ENCODE results near the gene NOL7.

The NOL7 gene

GRCh38 chr6:13630499-13630898 lies 15.4 kb downstream of the NOL7 start:
- H3K36me3 ChIP-seq (ENCODE audit: control insufficient read depth, insufficient read depth, low read length, severe bottlenecking), result peaks cover 79% of the 10 kb centered on the region
- no peaks in the 10 kb centered on the region for H3K9me3 ChIP-seq (ENCODE audit: control insufficient read depth, low read length)
- no peak overlapping the region for H3K4me3 ChIP-seq (ENCODE audit: low read length)
- H3K27me3 ChIP-seq (replicated peaks; ENCODE audit: control insufficient read depth, insufficient read depth, low read length), result no peaks in the 10 kb centered on the region
- peaks cover 9% of the 10 kb centered on the region for H3K4me1 ChIP-seq (ENCODE audit: control insufficient read depth, insufficient read depth, low read length)
- no peak for DNase-seq (ENCODE audit: low read depth)
- H3K9ac ChIP-seq (ENCODE audit: low read length), result no peak overlapping the region

GRCh38 chr6:13633343-13633742 lies 18.2 kb downstream of the NOL7 start:
- Histone ChIP-seq H3K4me3 (ENCODE audit: low read length) (no peak overlapping the region), H3K36me3 (ENCODE audit: control insufficient read depth, insufficient read depth, low read length, severe bottlenecking) (peaks cover 76% of the 10 kb centered on the region), H3K9ac (ENCODE audit: low read length) (no peak overlapping the region), H3K27me3 (replicated peaks; ENCODE audit: control insufficient read depth, insufficient read depth, low read length) (no peaks in the 10 kb centered on the region), H3K9me3 (ENCODE audit: control insufficient read depth, low read length) (no peaks in the 10 kb centered on the region), H3K4me1 (ENCODE audit: control insufficient read depth, insufficient read depth, low read length) (peaks cover 9% of the 10 kb centered on the region)
- no peak for DNase-seq (ENCODE audit: low read depth)

- Histone ChIP-seq H3K9me3 (ENCODE audit: control insufficient read depth, low read length) (no peaks in the 10 kb centered on the region), H3K9ac (ENCODE audit: low read length) (no peak overlapping the region), H3K4me1 (ENCODE audit: control insufficient read depth, insufficient read depth, low read length) (peaks cover 13% of the 10 kb centered on the region), H3K4me3 (ENCODE audit: low read length) (no peak overlapping the region), H3K27me3 (replicated peaks; ENCODE audit: control insufficient read depth, insufficient read depth, low read length) (no peaks in the 10 kb centered on the region), H3K36me3 (ENCODE audit: control insufficient read depth, insufficient read depth, low read length, severe bottlenecking) (peaks cover 74% of the 10 kb centered on the region)
- DNase-seq (ENCODE audit: low read depth), result no peak
Measured at GRCh38 chr6:13635948-13636658, 21.0 kb downstream of the NOL7 start.

GRCh38 chr6:13638014-13638413 lies 22.9 kb downstream of the NOL7 start:
- DNase-seq (ENCODE audit: low read depth), result no peak
- H3K27me3 ChIP-seq (replicated peaks; ENCODE audit: control insufficient read depth, insufficient read depth, low read length), result no peaks in the 10 kb centered on the region
- no peaks in the 10 kb centered on the region for H3K9me3 ChIP-seq (ENCODE audit: control insufficient read depth, low read length)
- no peak overlapping the region for H3K4me3 ChIP-seq (ENCODE audit: low read length)
- no peak overlapping the region for H3K9ac ChIP-seq (ENCODE audit: low read length)
- peaks cover 57% of the 10 kb centered on the region for H3K36me3 ChIP-seq (ENCODE audit: control insufficient read depth, insufficient read depth, low read length, severe bottlenecking)
- H3K4me1 ChIP-seq (ENCODE audit: control insufficient read depth, insufficient read depth, low read length), result peaks cover 11% of the 10 kb centered on the region

- no peak overlapping the region for H3K9ac ChIP-seq (ENCODE audit: low read length)
- H3K4me1 ChIP-seq (ENCODE audit: control insufficient read depth, insufficient read depth, low read length), result peaks cover 11% of the 10 kb centered on the region
- H3K9me3 ChIP-seq (ENCODE audit: control insufficient read depth, low read length), result no peaks in the 10 kb centered on the region
- no peaks in the 10 kb centered on the region for H3K27me3 ChIP-seq (replicated peaks; ENCODE audit: control insufficient read depth, insufficient read depth, low read length)
- H3K4me3 ChIP-seq (ENCODE audit: low read length), result no peak overlapping the region
- no peak for DNase-seq (ENCODE audit: low read depth)
- peaks cover 57% of the 10 kb centered on the region for H3K36me3 ChIP-seq (ENCODE audit: control insufficient read depth, insufficient read depth, low read length, severe bottlenecking)
Measured at GRCh38 chr6:13638626-13639025, 23.5 kb downstream of the NOL7 start.

- Histone ChIP-seq H3K9me3 (ENCODE audit: control insufficient read depth, low read length) (no peaks in the 10 kb centered on the region), H3K4me1 (ENCODE audit: control insufficient read depth, insufficient read depth, low read length) (peaks cover 11% of the 10 kb centered on the region), H3K4me3 (ENCODE audit: low read length) (peak overlapping the region; percentile 11), H3K36me3 (ENCODE audit: control insufficient read depth, insufficient read depth, low read length, severe bottlenecking) (peaks cover 66% of the 10 kb centered on the region), H3K27me3 (replicated peaks; ENCODE audit: control insufficient read depth, insufficient read depth, low read length) (no peaks in the 10 kb centered on the region), H3K9ac (ENCODE audit: low read length) (peak overlapping the region; percentile 41)
- peak; percentile 72 for DNase-seq (ENCODE audit: low read depth)
Measured at GRCh38 chr6:13641315-13641714, 26.2 kb downstream of the NOL7 start.

GRCh38 chr6:13643125-13643524 lies 28.0 kb downstream of the NOL7 start:
- H3K27me3 ChIP-seq (replicated peaks; ENCODE audit: control insufficient read depth, insufficient read depth, low read length), result no peaks in the 10 kb centered on the region
- no peaks in the 10 kb centered on the region for H3K9me3 ChIP-seq (ENCODE audit: control insufficient read depth, low read length)
- peaks cover 11% of the 10 kb centered on the region for H3K4me1 ChIP-seq (ENCODE audit: control insufficient read depth, insufficient read depth, low read length)
- DNase-seq (ENCODE audit: low read depth), result no peak
- H3K36me3 ChIP-seq (ENCODE audit: control insufficient read depth, insufficient read depth, low read length, severe bottlenecking), result peaks cover 50% of the 10 kb centered on the region
- no peak overlapping the region for H3K4me3 ChIP-seq (ENCODE audit: low read length)
- H3K9ac ChIP-seq (ENCODE audit: low read length), result no peak overlapping the region

GRCh38 chr6:13648850-13649249 lies 33.7 kb downstream of the NOL7 start:
- no peak for DNase-seq (ENCODE audit: low read depth)
- no peaks in the 10 kb centered on the region for H3K4me1 ChIP-seq (ENCODE audit: control insufficient read depth, insufficient read depth, low read length)
- no peaks in the 10 kb centered on the region for H3K27me3 ChIP-seq (replicated peaks; ENCODE audit: control insufficient read depth, insufficient read depth, low read length)
- H3K4me3 ChIP-seq (ENCODE audit: low read length), result no peak overlapping the region
- H3K36me3 ChIP-seq (ENCODE audit: control insufficient read depth, insufficient read depth, low read length, severe bottlenecking), result peaks cover 39% of the 10 kb centered on the region
- H3K9me3 ChIP-seq (ENCODE audit: control insufficient read depth, low read length), result no peaks in the 10 kb centered on the region
- H3K9ac ChIP-seq (ENCODE audit: low read length), result no peak overlapping the region

- H3K9me3 ChIP-seq (ENCODE audit: control insufficient read depth, low read length), result no peaks in the 10 kb centered on the region
- no peaks in the 10 kb centered on the region for H3K4me1 ChIP-seq (ENCODE audit: control insufficient read depth, insufficient read depth, low read length)
- peaks cover 34% of the 10 kb centered on the region for H3K36me3 ChIP-seq (ENCODE audit: control insufficient read depth, insufficient read depth, low read length, severe bottlenecking)
- no peak for DNase-seq (ENCODE audit: low read depth)
- no peak overlapping the region for H3K4me3 ChIP-seq (ENCODE audit: low read length)
- no peak overlapping the region for H3K9ac ChIP-seq (ENCODE audit: low read length)
- no peaks in the 10 kb centered on the region for H3K27me3 ChIP-seq (replicated peaks; ENCODE audit: control insufficient read depth, insufficient read depth, low read length)
Measured at GRCh38 chr6:13649393-13649792, 34.3 kb downstream of the NOL7 start.

GRCh38 chr6:13653296-13653695 lies 38.2 kb downstream of the NOL7 start:
- H3K36me3 ChIP-seq (ENCODE audit: control insufficient read depth, insufficient read depth, low read length, severe bottlenecking), result peaks cover 29% of the 10 kb centered on the region
- H3K4me3 ChIP-seq (ENCODE audit: low read length), result no peak overlapping the region
- H3K4me1 ChIP-seq (ENCODE audit: control insufficient read depth, insufficient read depth, low read length), result no peaks in the 10 kb centered on the region
- peak; percentile 56 for DNase-seq (ENCODE audit: low read depth)
- H3K9ac ChIP-seq (ENCODE audit: low read length), result no peak overlapping the region
- no peaks in the 10 kb centered on the region for H3K27me3 ChIP-seq (replicated peaks; ENCODE audit: control insufficient read depth, insufficient read depth, low read length)
- H3K9me3 ChIP-seq (ENCODE audit: control insufficient read depth, low read length), result no peaks in the 10 kb centered on the region

GRCh38 chr6:13654496-13654895 lies 39.4 kb downstream of the NOL7 start:
- no peak for DNase-seq (ENCODE audit: low read depth)
- Histone ChIP-seq H3K4me3 (ENCODE audit: low read length) (no peak overlapping the region), H3K4me1 (ENCODE audit: control insufficient read depth, insufficient read depth, low read length) (peaks cover 7% of the 10 kb centered on the region), H3K27me3 (replicated peaks; ENCODE audit: control insufficient read depth, insufficient read depth, low read length) (no peaks in the 10 kb centered on the region), H3K9ac (ENCODE audit: low read length) (no peak overlapping the region), H3K9me3 (ENCODE audit: control insufficient read depth, low read length) (no peaks in the 10 kb centered on the region), H3K36me3 (ENCODE audit: control insufficient read depth, insufficient read depth, low read length, severe bottlenecking) (peaks cover 26% of the 10 kb centered on the region)

GRCh38 chr6:13655700-13656099 lies 40.6 kb downstream of the NOL7 start:
- H3K27me3 ChIP-seq (replicated peaks; ENCODE audit: control insufficient read depth, insufficient read depth, low read length), result no peaks in the 10 kb centered on the region

More at GRCh38 chr6:13655700-13656099, 40.6 kb downstream of the NOL7 start:
- Histone ChIP-seq H3K4me3 (ENCODE audit: low read length) (no peak overlapping the region), H3K36me3 (ENCODE audit: control insufficient read depth, insufficient read depth, low read length, severe bottlenecking) (peaks cover 20% of the 10 kb centered on the region), H3K4me1 (ENCODE audit: control insufficient read depth, insufficient read depth, low read length) (peaks cover 16% of the 10 kb centered on the region), H3K9ac (ENCODE audit: low read length) (no peak overlapping the region), H3K9me3 (ENCODE audit: control insufficient read depth, low read length) (no peaks in the 10 kb centered on the region)
- DNase-seq (ENCODE audit: low read depth), result no peak

Measured in adipocyte (in vitro differentiated cells).